Stimulated activated CD8-positive, alpha-beta memory T cell treated with anti-CD3 and anti-CD28 coated beads, Interleukin-4, amount 100 ng/mL, for 48 hours (primary cell): ENCODE data around the gene AATK.

ENCODE experiments used
- DNase-seq: peaks from one replicate; pipeline ENCODE4 v3.0.0-alpha.2; 2020

AATK gene

GRCh38 chr17:81067391-81067811 is 98.6 kb downstream of the AATK start:
- no peak for DNase-seq
